Lower lobe of right lung (tissue), 2 donors: Measurements from ENCODE around the gene TANC2. TPM values are rescaled to one million over a fixed set of nuclear protein-coding genes. Genes with fewer than 3 reads are reported as not detected.

Experiments used
- ATAC-seq, 2 donors: fragments of 200-7000 bp; cut with Tn5 transposase; one replicate each; pipeline ENCODE4 v1.9.1; 2020 to 2022; ENCODE audit warnings: mild to moderate bottlenecking in 2 of 2, moderate library complexity in 2 of 2
- DNase-seq: peaks from one replicate; pipeline ENCODE4 v3.0.0-alpha.2; 2020
- H3K27ac ChIP-seq: fragments of 200-600 bp; one replicate; pipeline ENCODE4 v1.8.0; 2022
- H3K27me3 ChIP-seq: fragments of 200-600 bp; one replicate; pipeline ENCODE4 v1.8.0; 2022; ENCODE audit warnings: low read depth
- H3K36me3 ChIP-seq: fragments of 200-600 bp; one replicate; pipeline ENCODE4 v1.8.0; 2022; ENCODE audit warnings: mild to moderate bottlenecking
- H3K4me1 ChIP-seq: fragments of 200-600 bp; one replicate; pipeline ENCODE4 v1.8.0; 2022
- H3K4me3 ChIP-seq: fragments of 200-600 bp; one replicate; pipeline ENCODE4 v1.8.0; 2022; ENCODE audit warnings: mild to moderate bottlenecking
- H3K9me3 ChIP-seq: fragments of 200-600 bp; one replicate; pipeline ENCODE4 v1.8.0; 2022
- CTCF ChIP-seq: fragments of 200-600 bp; IDR thresholded peaks from one replicate; pipeline ENCODE4 v1.8.0; 2022; ENCODE audit warnings: antibody characterized with exemption, mild to moderate bottlenecking
- intact Hi-C: fragments of 100-400 bp; cut with DNase I; formaldehyde crosslinking; loops from one replicate; pipeline ENCODE4 v1.11.0; 2022
- microRNA-seq: library from miRNA; unstranded; fragments of <30 nt; microRNA quantifications from one replicate; pipeline ENCODE4 v1.2.0, GENCODE V29; 2020; ENCODE audit warnings: borderline number of aligned reads
- total RNA-seq: library from RNA; stranded (reverse); fragmentation: NEBNext Ultra II Directional; extraction: Animal tissue kit (Norgen Biotek cat#: 25700); gene quantifications from one replicate; pipeline ENCODE4 v1.2.1, GENCODE V29; 2021
- donor health status: DM: no; HTN: yes; CAD: no; lungs with severe emphysema.

Gene TANC2
- total RNA-seq, 1 donor from 2014 or later = 125 TPM

- Histone ChIP-seq H3K4me3 (no peak overlapping the region), H3K9me3 (no peaks in the 10 kb centered on the region), H3K4me1 (no peaks in the 10 kb centered on the region), H3K27ac (no peak overlapping the region), H3K36me3 (no peaks in the 10 kb centered on the region), H3K27me3 (no peaks in the 10 kb centered on the region)
- no peak for ATAC-seq
- no peak for DNase-seq
- TF ChIP-seq CTCF = no peak
- intact Hi-C loops = no loop called here
Measured at GRCh38 chr17:63001689-63002394, 35.8 kb downstream of the TANC2 start.

GRCh38 chr17:63002625-63003024, 36.6 kb downstream of the TANC2 start:
- H3K9me3 ChIP-seq = no peaks in the 10 kb centered on the region
- DNase-seq = no peak
- H3K4me1 ChIP-seq = no peaks in the 10 kb centered on the region
- no peaks in the 10 kb centered on the region for H3K27me3 ChIP-seq
- no peak for TF ChIP-seq CTCF
- intact Hi-C loops = no loop called here
- no peaks in the 10 kb centered on the region for H3K36me3 ChIP-seq
- ATAC-seq = no peak
- H3K4me3 ChIP-seq = no peak overlapping the region
- no peak overlapping the region for H3K27ac ChIP-seq

- Histone ChIP-seq H3K4me3 (no peak overlapping the region), H3K4me1 (no peaks in the 10 kb centered on the region), H3K27me3 (no peaks in the 10 kb centered on the region), H3K36me3 (no peaks in the 10 kb centered on the region), H3K27ac (no peak overlapping the region), H3K9me3 (no peaks in the 10 kb centered on the region)
- intact Hi-C loops = no loop called here
- no peak for ATAC-seq
- no peak for DNase-seq
- no peak for TF ChIP-seq CTCF
Measured at GRCh38 chr17:63015824-63016223, 49.8 kb downstream of the TANC2 start.

Small RNA genes within 50 kb of the gene (microRNA-seq; reads per million reads assigned to microRNA genes)
- gene MIR633 = not detected

Other genes starting within 250 kb of the TANC2 start
- 5.1 TPM for gene MARCHF10, start 157.9 kb upstream of the TANC2 start, total RNA-seq